Caco-2 (cell line): ENCODE data around the gene FFAR3. TPM values are rescaled to one million over a fixed set of nuclear protein-coding genes. Genes with fewer than 3 reads are reported as not detected.

Experiments
- BruUV-seq: library from RNA; stranded (reverse); fragments of 400-500 nt; replicated peaks from 2 replicates; lab custom pipeline; 2021; lab: Mats Ljungman, UMichigan
- CTCF ChIA-PET: fragments of 300-600 bp; sonication (Branson Sonifier 250); formaldehyde crosslinking; loops from one replicate; lab custom pipeline; 2022; ENCODE audit warnings: antibody characterized with exemption; lab: Charles Lee
- POLR2A ChIA-PET: fragments of 300-600 bp; sonication (Branson Sonifier 250); formaldehyde crosslinking; loops from one replicate; lab custom pipeline; 2022; ENCODE audit warnings: antibody characterized with exemption; lab: Charles Lee
- DNase-seq, 2 experiments: peaks; one replicate each; pipeline versions ENCODE4 v3.0.0 to v3.0.0-alpha.2; 2020 to 2022
- H3K27me3 ChIP-seq: replicated peaks from 2 replicates; pipeline ENCODE4 v1.6.0; 2011; ENCODE audit warnings: low read length; ENCODE audit not compliant: control insufficient read depth, insufficient read depth
- H3K36me3 ChIP-seq: 2 replicates; pipeline ENCODE4 v1.5.1; 2011; ENCODE audit warnings: low read length; ENCODE audit not compliant: control insufficient read depth, insufficient read depth
- H3K4me1 ChIP-seq: fragments of 250-450 bp; sonication (Bioruptor Pico); 2 replicates; pipeline ENCODE4 v1.5.1; 2020; ENCODE audit warnings: mild to moderate bottlenecking
- H3K4me3 ChIP-seq: 2 replicates; pipeline ENCODE4 v1.5.1; 2011; ENCODE audit warnings: low read depth, mild to moderate bottlenecking, control low read depth, low read length
- H3K9me3 ChIP-seq: fragments of 250-450 bp; sonication (Bioruptor Pico); 2 replicates; pipeline ENCODE4 v1.5.1; 2020; ENCODE audit warnings: mild to moderate bottlenecking, moderate library complexity
- H3K27ac Mint-ChIP-seq: one replicate; pipeline ENCODE4 v1.8.0; 2022; ENCODE audit warnings: mixed read lengths; ENCODE audit not compliant: unreplicated experiment
- H3K27me3 Mint-ChIP-seq: one replicate; pipeline ENCODE4 v1.8.0; 2022; ENCODE audit warnings: mixed read lengths; ENCODE audit not compliant: insufficient read depth, unreplicated experiment
- H3K36me3 Mint-ChIP-seq: one replicate; pipeline ENCODE4 v1.8.0; 2022; ENCODE audit warnings: mild to moderate bottlenecking, mixed read lengths; ENCODE audit not compliant: insufficient read depth, unreplicated experiment
- H3K4me1 Mint-ChIP-seq: one replicate; pipeline ENCODE4 v1.8.0; 2022; ENCODE audit warnings: low read depth, mixed read lengths; ENCODE audit not compliant: unreplicated experiment
- H3K4me3 Mint-ChIP-seq: one replicate; pipeline ENCODE4 v1.8.0; 2022; ENCODE audit warnings: mild to moderate bottlenecking, moderate library complexity, mixed read lengths; ENCODE audit not compliant: unreplicated experiment
- H3K9me3 Mint-ChIP-seq: one replicate; pipeline ENCODE4 v1.8.0; 2022; ENCODE audit warnings: mixed read lengths; ENCODE audit not compliant: unreplicated experiment
- CTCF ChIP-seq, 2 experiments: fragments of 200-600 bp in 1 of 2; IDR thresholded peaks; 1 replicate in 1 of 2; 2 replicates in 1 of 2; pipeline versions ENCODE4 v1.5.1 to v1.8.0; 2011 to 2022; ENCODE audit warnings: antibody characterized with exemption in 1 of 2, control low read depth in 1 of 2, inconsistent platforms in 1 of 2, low read depth in 1 of 2, low read length in 1 of 2, mild to moderate bottlenecking in 1 of 2, moderate library complexity in 1 of 2; ENCODE audit not compliant: insufficient read depth in 1 of 2, severe bottlenecking in 1 of 2, unreplicated experiment in 1 of 2
- intact Hi-C: fragments of 100-400 bp; cut with micrococcal nuclease; formaldehyde crosslinking; loops from one replicate; pipeline ENCODE4 v1.10.0; 2022; ENCODE audit not compliant: unreplicated experiment
- microRNA-seq: library from miRNA; unstranded; fragments of <30 nt; microRNA quantifications from one replicate; pipeline ENCODE4 v1.2.0, GENCODE V29; 2022
- total RNA-seq: library from RNA; stranded (reverse); gene quantifications from 2 replicates; pipeline ENCODE4 v1.2.3, GENCODE V29; 2022

Gene FFAR3
- total RNA-seq, 1 experiment from 2014 or later: not detected

GRCh38 chr19:35408284-35409171 lies 50.3 kb downstream of the FFAR3 start:
- Histone ChIP-seq H3K9me3 (no peaks in the 10 kb centered on the region; the same call in 1 of the 2 replicates), H3K4me3 (no peak overlapping the region), H3K4me1 (peaks cover 13% of the 10 kb centered on the region), H3K27me3 (no peaks in the 10 kb centered on the region), H3K36me3 (no peaks in the 10 kb centered on the region)
- intact Hi-C loops: no loop called here
- H3K4me1 Mint-ChIP-seq: peaks cover 19% of the 10 kb centered on the region
- no peak overlapping the region for H3K4me3 Mint-ChIP-seq
- H3K27me3 Mint-ChIP-seq: no peaks in the 10 kb centered on the region
- BruUV-seq: no TSS peak
- no peak overlapping the region for H3K27ac Mint-ChIP-seq
- DNase-seq: peak in 1 of 2 experiments; percentile 11
- peaks cover 32% of the 10 kb centered on the region for H3K9me3 Mint-ChIP-seq
- ChIA-PET CTCF (no interaction called here), POLR2A (no interaction called here)
- peaks cover 9% of the 10 kb centered on the region for H3K36me3 Mint-ChIP-seq
- TF ChIP-seq CTCF (IDR thresholded peaks at IDR 0.05; ENCODE audit: insufficient read depth in 1 of 2, low read depth in 1 of 2, low read length in 1 of 2, severe bottlenecking in 1 of 2, unreplicated experiment in 1 of 2): no peak

- intact Hi-C loops: no loop called here
- H3K4me1 ChIP-seq: peaks cover 13% of the 10 kb centered on the region
- no peak overlapping the region for H3K27ac Mint-ChIP-seq
- no peak overlapping the region for H3K4me3 ChIP-seq
- BruUV-seq: no TSS peak
- ChIA-PET CTCF (no interaction called here), POLR2A (no interaction called here)
- DNase-seq: peak in 1 of 2 experiments; percentile 18
- peaks cover 19% of the 10 kb centered on the region for H3K4me1 Mint-ChIP-seq
- no peak overlapping the region for H3K4me3 Mint-ChIP-seq
- H3K27me3 ChIP-seq: no peaks in the 10 kb centered on the region
- TF ChIP-seq CTCF (IDR thresholded peaks at IDR 0.05; ENCODE audit: insufficient read depth in 1 of 2, low read depth in 1 of 2, low read length in 1 of 2, severe bottlenecking in 1 of 2, unreplicated experiment in 1 of 2): no peak
- H3K27me3 Mint-ChIP-seq: no peaks in the 10 kb centered on the region
- H3K36me3 ChIP-seq: no peaks in the 10 kb centered on the region
- H3K36me3 Mint-ChIP-seq: peaks cover 9% of the 10 kb centered on the region
- H3K9me3 ChIP-seq: no peaks in the 10 kb centered on the region; the same call in 1 of the 2 replicates
- peaks cover 32% of the 10 kb centered on the region for H3K9me3 Mint-ChIP-seq
Observed at GRCh38 chr19:35409191-35409590, 50.9 kb downstream of the FFAR3 start.

Small RNA genes within 50 kb of the gene (microRNA-seq; reads per million reads assigned to microRNA genes)
- gene MIR5196: not detected

Other genes starting within 250 kb of the FFAR3 start
- gene FXYD3, start 242.6 kb upstream of the FFAR3 start, total RNA-seq: 26.8 and 36.7 TPM in 2 replicates
- gene LGI4, start 223.4 kb upstream of the FFAR3 start, total RNA-seq: 0.37 and 0.43 TPM in 2 replicates
- gene FXYD1, start 219.6 kb upstream of the FFAR3 start, total RNA-seq: not detected in 2 replicates
- gene FXYD7, start 215.2 kb upstream of the FFAR3 start, total RNA-seq: not detected in 2 replicates
- 20.2 and 20.4 TPM in 2 replicates for gene FXYD5, start 203.7 kb upstream of the FFAR3 start, total RNA-seq
- not detected in 2 replicates for gene FAM187B, start 129.7 kb upstream of the FFAR3 start, total RNA-seq
- 172 and 197 TPM in 2 replicates for gene LSR, start 109.5 kb upstream of the FFAR3 start, total RNA-seq
- gene USF2, start 89.5 kb upstream of the FFAR3 start, total RNA-seq: 105 and 108 TPM in 2 replicates
- gene HAMP, start 75.9 kb upstream of the FFAR3 start, total RNA-seq: not detected in 2 replicates
- gene MAG, start 66.3 kb upstream of the FFAR3 start, total RNA-seq: 0.41 TPM in 1 of 2 replicates, not detected in the other
- gene CD22, start 29.3 kb upstream of the FFAR3 start, total RNA-seq: not detected in 2 replicates
- not detected in 2 replicates for gene FFAR1, start 10.6 kb upstream of the FFAR3 start, total RNA-seq
- not detected in 2 replicates for gene GPR42, start 12.6 kb downstream of the FFAR3 start, total RNA-seq
- not detected in 2 replicates for gene FFAR2, start 89.8 kb downstream of the FFAR3 start, total RNA-seq
- gene KRTDAP, start 132.0 kb downstream of the FFAR3 start, total RNA-seq: not detected in 2 replicates
- gene DMKN, start 155.2 kb downstream of the FFAR3 start, total RNA-seq: 341 and 354 TPM in 2 replicates
- gene SBSN, start 169.9 kb downstream of the FFAR3 start, total RNA-seq: not detected in 2 replicates
- not detected in 2 replicates for gene GAPDHS, start 175.0 kb downstream of the FFAR3 start, total RNA-seq
- gene TMEM147, start 187.2 kb downstream of the FFAR3 start, total RNA-seq: 126 and 140 TPM in 2 replicates
- gene ATP4A, start 205.2 kb downstream of the FFAR3 start, total RNA-seq: not detected in 2 replicates
- gene PMIS2, start 227.7 kb downstream of the FFAR3 start, total RNA-seq: not detected in 2 replicates